IMR-90 (cell line): ENCODE results near the gene DOLPP1. TPM values are rescaled to one million over a fixed set of nuclear protein-coding genes. Genes with fewer than 3 reads are reported as not detected.

Experiments used
- CEBPB ChIP-seq: IDR thresholded peaks from 2 replicates; pipeline ENCODE4 v1.6.1; 2012; ENCODE audit warnings: low read depth, low read length, improper control_type of control experiment
- CTCF ChIP-seq: conservative IDR thresholded peaks from 2 replicates; pipeline ENCODE4 v1.5.1; 2012; ENCODE audit warnings: mild to moderate bottlenecking, low read depth, low read length, improper control_type of control experiment
- ELK1 ChIP-seq: fragments of 150-350 bp; IDR thresholded peaks from 2 replicates; pipeline ENCODE4 v1.6.1; 2016; ENCODE audit warnings: low read depth, mild to moderate bottlenecking, low read length, moderate library complexity, borderline replicate concordance
- POLR2A ChIP-seq: IDR thresholded peaks from 2 replicates; pipeline ENCODE4 v1.6.1; 2012; ENCODE audit warnings: mild to moderate bottlenecking, low read depth, low read length
- polyA plus RNA-seq, 3 experiments: library from polyadenylated mRNA; depleted of rRNA; stranded (reverse); fragments of >200 nt; gene quantifications; 2 replicates each; pipeline ENCODE4 v1.2.3, GENCODE V29; 2012; ENCODE audit warnings: low replicate concordance in 1 of 3
- total RNA-seq: library from RNA; depleted of rRNA; stranded (reverse); fragments of >200 nt; gene quantifications from 2 replicates; pipeline ENCODE4 v1.2.3, GENCODE V29; 2012

The DOLPP1 gene
- total and polyA plus RNA-seq, 2 of the 4 experiments (the other 2 are of a cell fraction) = 7.0 to 16.5 TPM

DNA sequence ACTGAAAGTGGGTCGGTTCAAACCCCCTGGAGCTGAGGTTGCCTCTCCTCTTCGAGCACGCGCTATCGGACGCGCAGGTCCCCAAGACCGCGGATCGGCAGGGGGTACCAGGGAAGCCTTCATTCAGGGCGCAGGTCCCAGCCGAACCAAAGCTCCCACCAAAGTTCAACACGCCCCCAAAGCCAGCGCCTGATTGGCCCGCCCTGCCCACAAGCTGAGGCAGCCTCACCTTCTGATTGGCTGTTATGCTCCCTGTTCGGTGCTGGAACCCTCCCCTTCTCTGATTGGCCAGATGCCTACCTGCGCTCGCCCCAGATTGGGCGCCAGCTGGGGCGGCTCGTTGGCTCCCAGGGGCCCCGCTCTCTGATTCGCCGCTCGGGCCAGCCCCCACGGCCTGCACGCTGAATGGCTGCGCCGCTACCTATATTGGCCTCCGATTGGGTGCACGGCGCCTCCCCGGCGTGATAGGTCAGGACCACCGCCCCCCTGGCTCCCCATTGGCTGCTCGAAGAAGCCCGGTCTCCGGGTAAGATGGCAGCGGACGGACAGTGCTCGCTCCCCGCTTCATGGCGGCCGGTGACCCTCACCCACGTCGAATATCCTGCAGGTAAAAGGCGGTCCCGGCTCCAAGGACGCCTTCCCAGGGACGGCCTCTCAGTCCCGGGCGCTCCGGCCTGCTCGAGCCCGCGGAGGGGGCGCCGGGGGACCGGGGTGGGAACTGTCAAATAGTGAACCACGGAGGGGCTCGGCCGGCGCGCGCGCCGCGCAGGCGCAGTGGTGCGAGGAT, at the start of gene DOLPP1 (continued):
- TF ChIP-seq ELK1 (no peak), CEBPB (no peak), POLR2A (no peak), CTCF (no peak)
